Measurements from ENCODE around the gene CCDC154.
"Not testable (repeated sequence)": the region's sequence is repeated elsewhere in the genome, so short reads cannot be mapped to it uniquely, and the experiment has no call there.

The CCDC154 gene

GRCh38 chr16:1449201-1449788, 4.9 kb upstream of the CCDC154 start:
- Histone ChIP-seq H3K9ac (ENCODE audit: low read depth, low read length) (no peak overlapping the region), H3K4me3 (ENCODE audit: low read length) (no peak overlapping the region), H3K4me1 (ENCODE audit: control insufficient read depth, insufficient read depth, low read length) (no peaks in the 10 kb centered on the region), H3K4me2 (ENCODE audit: low read length) (no peak overlapping the region), H3K9me3 (replicated peaks; ENCODE audit: low read length) (no peaks in the 10 kb centered on the region), H3K36me3 (ENCODE audit: insufficient read depth, low read length) (peaks cover 45% of the 10 kb centered on the region), H3K27me3 (ENCODE audit: control insufficient read depth, insufficient read depth, low read length) (no peaks in the 10 kb centered on the region)

DNA sequence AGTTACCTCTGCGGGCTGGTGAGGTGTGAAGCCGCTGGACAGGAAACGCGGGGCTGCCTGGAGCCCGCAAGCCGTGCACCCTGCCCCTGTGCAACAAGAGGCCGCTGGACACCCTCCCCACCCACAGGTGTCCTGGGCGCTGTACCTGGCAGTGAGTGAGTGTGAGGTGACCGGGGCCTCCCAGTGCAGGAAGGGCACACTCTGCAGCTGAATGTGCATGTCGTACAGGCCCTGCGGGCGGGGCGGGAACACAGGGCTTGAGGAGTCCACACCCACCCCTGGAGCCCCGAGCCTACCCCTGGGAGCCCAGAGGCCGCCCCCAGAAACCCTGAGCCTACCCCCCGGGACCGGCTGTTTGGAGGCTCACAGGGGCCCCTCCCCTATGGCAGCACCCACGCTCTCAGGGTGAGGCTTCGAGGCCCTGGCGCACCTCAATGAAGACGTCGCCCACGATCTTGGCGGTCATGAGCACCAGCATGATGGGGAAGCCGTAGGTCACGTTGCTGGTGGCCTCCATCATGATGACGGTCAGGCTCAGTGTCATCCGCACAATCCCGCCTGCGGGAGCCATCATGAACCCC, 4.3 kb upstream of the CCDC154 start:
- Histone ChIP-seq H3K27me3 (ENCODE audit: control insufficient read depth, insufficient read depth, low read length) (no peaks in the 10 kb centered on the region), H3K36me3 (ENCODE audit: insufficient read depth, low read length) (peaks cover 39% of the 10 kb centered on the region), H3K4me3 (ENCODE audit: low read length) (no peak overlapping the region), H3K9ac (ENCODE audit: low read depth, low read length) (no peak overlapping the region), H3K4me1 (ENCODE audit: control insufficient read depth, insufficient read depth, low read length) (no peaks in the 10 kb centered on the region), H3K9me3 (replicated peaks; ENCODE audit: low read length) (no peaks in the 10 kb centered on the region), H3K4me2 (ENCODE audit: low read length) (no peak overlapping the region)

DNA sequence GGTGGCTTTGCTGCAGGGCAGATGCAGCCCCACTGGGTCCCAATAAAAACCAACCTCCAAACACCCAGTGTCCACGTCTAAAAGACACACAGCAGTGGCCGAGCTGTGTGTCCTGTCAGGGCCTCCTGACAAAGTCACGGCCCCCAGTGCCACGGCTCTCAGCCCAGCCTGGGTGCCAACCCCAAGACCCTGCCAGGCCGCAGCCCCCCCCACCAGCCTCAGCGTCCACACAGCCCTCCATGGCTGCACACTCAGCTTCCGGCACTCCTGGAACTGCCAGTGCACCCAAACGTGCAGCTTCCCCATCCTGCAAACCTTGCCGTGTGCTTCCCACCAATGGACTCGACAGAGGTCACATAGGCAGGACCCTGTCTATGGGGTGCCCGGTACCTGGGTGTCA, 3.6 kb upstream of the CCDC154 start:
- H3K9ac ChIP-seq (ENCODE audit: low read depth, low read length): no peak overlapping the region
- H3K4me3 ChIP-seq (ENCODE audit: low read length): no peak overlapping the region
- no peak overlapping the region for H3K4me2 ChIP-seq (ENCODE audit: low read length)
- no peaks in the 10 kb centered on the region for H3K4me1 ChIP-seq (ENCODE audit: control insufficient read depth, insufficient read depth, low read length)
- no peaks in the 10 kb centered on the region for H3K9me3 ChIP-seq (replicated peaks; ENCODE audit: low read length)
- H3K27me3 ChIP-seq (ENCODE audit: control insufficient read depth, insufficient read depth, low read length): no peaks in the 10 kb centered on the region
- peaks cover 34% of the 10 kb centered on the region for H3K36me3 ChIP-seq (ENCODE audit: insufficient read depth, low read length)

DNA sequence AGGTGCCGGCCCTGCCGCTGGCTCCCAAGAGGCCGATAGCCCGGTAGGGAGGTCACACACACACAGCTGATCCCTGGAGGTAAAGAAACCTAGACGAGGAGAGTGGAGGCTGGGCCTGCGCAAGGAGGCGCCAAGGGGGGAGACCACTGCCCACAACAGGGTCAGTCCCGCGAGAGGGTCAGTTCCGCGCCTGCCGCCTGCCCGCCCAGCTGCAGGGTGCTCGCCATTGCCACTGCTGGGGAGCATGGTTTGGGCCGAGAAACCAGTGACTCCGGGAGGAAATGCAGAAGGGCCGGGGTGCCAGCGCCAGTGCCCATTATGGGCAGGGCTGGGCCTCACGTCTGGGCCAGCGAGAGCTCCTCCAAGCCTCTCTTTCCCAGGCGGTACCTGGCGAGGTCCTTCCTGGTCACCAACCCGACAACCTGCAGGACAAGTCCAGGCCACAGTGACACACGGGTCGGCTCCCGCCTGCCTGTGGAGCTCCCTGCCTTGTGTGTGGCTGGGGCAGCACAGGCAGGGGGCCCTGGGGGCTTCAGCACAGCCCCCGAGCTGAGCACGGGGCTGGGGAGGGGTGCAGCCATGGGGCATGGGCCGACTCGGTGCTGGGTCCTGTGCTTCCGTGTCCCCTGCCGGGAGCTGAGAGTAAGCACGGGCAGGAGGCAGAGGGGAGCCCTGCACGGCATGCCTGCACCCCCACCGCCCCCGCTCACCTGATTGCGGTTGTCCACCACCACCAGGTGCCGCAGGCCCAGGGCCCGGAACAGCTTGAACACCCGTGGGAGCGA, 2.1 kb upstream of the CCDC154 start:
- no peaks in the 10 kb centered on the region for H3K4me1 ChIP-seq (ENCODE audit: control insufficient read depth, insufficient read depth, low read length)
- H3K4me2 ChIP-seq (ENCODE audit: low read length): no peak overlapping the region
- peaks cover 21% of the 10 kb centered on the region for H3K36me3 ChIP-seq (ENCODE audit: insufficient read depth, low read length)
- no peaks in the 10 kb centered on the region for H3K9me3 ChIP-seq (replicated peaks; ENCODE audit: low read length)
- no peaks in the 10 kb centered on the region for H3K27me3 ChIP-seq (ENCODE audit: control insufficient read depth, insufficient read depth, low read length)
- H3K4me3 ChIP-seq (ENCODE audit: low read length): no peak overlapping the region
- no peak overlapping the region for H3K9ac ChIP-seq (ENCODE audit: low read depth, low read length)

DNA sequence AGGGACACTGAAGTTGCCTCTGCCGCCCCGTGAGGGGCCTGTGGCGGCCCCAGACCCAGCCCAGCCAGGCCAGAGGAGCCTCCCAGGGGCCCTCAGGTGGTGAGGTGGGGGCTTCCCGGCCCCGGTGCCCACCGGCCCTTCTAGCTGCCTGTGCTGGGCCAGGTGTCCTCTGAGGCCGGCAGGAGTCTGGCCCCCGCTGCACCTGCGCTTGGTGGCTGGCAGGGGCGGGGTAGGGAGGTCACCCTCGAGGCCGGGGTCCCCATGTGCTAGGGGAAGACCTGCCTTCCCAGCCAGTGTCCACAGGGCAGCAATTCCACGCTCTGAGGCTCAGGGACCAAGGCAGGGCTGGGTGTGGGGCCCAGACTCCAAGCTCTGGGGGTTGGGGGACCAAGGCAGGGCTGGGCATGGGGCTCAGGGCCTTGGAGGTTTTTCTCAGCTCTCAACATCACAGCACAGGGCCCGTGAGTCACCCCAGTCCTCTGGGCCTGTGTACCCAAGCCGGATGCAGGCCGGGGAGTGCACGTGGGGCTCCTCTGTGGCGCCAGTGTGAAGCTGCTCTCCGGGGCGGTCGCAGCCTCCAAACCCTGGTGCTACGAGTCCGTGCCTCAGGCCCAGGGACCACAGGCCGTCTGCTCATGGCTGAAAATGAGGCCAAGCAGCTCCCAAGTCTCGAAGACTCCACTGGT, 1.3 kb upstream of the CCDC154 start:
- peaks cover 13% of the 10 kb centered on the region for H3K36me3 ChIP-seq (ENCODE audit: insufficient read depth, low read length)
- H3K9ac ChIP-seq (ENCODE audit: low read depth, low read length): no peak overlapping the region
- no peaks in the 10 kb centered on the region for H3K27me3 ChIP-seq (ENCODE audit: control insufficient read depth, insufficient read depth, low read length)

DNA sequence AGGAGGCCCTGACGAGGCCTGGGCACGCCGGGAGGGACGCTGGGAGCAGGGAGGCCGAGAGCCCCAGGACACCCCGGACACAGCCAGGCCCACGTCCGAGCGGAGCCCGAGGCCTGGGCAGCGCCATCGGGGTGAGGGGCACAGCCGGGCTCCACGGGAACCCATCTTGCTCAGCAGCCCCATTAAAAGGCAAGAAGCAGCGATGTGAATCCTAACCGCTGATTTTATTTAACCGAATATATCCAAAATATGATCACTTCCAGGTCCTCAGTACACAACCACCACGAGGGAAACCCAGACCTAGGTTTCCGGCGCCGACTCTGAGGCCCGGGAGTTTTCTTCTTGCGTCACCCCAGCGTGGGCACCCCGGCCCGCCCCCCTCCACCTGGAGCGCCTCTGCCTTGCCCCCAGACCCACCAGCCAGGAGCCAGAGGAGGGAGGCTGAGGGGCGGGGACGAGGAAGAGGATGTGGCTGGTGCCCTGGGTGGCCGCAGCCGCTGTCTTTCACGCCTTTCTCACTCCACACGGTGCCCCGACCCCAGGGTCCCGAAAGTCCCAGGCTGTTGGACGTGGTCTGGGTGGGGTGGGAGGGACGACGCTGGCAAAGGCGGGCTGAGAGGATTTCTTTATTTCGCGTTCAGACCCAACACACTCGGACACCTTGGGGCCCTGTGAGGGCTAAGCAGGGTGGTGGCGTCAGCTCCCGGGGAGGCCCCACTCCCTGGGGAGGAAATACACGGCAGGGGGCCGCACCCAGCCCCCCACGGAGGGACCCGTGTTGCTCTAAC, 568 bp upstream of the CCDC154 start:
- Histone ChIP-seq H3K9ac (ENCODE audit: low read depth, low read length) (no peak overlapping the region), H3K4me2 (ENCODE audit: low read length) (no peak overlapping the region), H3K27me3 (ENCODE audit: control insufficient read depth, insufficient read depth, low read length) (no peaks in the 10 kb centered on the region)

More for the DNA sequence above, 1.3 kb upstream of the CCDC154 start:
- Histone ChIP-seq H3K9me3 (replicated peaks; ENCODE audit: low read length) (no peaks in the 10 kb centered on the region), H3K4me2 (ENCODE audit: low read length) (no peak overlapping the region), H3K4me1 (ENCODE audit: control insufficient read depth, insufficient read depth, low read length) (no peaks in the 10 kb centered on the region), H3K4me3 (ENCODE audit: low read length) (no peak overlapping the region)

GRCh38 chr16:1443403-1443973, 868 bp downstream of the CCDC154 start:
- Histone ChIP-seq H3K4me3 (ENCODE audit: low read length) (no peak overlapping the region), H3K4me2 (ENCODE audit: low read length) (no peak overlapping the region), H3K27me3 (ENCODE audit: control insufficient read depth, insufficient read depth, low read length) (no peaks in the 10 kb centered on the region), H3K36me3 (ENCODE audit: insufficient read depth, low read length) (peaks cover 6% of the 10 kb centered on the region), H3K9me3 (replicated peaks; ENCODE audit: low read length) (no peaks in the 10 kb centered on the region), H3K9ac (ENCODE audit: low read depth, low read length) (no peak overlapping the region), H3K4me1 (ENCODE audit: control insufficient read depth, insufficient read depth, low read length) (no peaks in the 10 kb centered on the region)

More for the DNA sequence above, 568 bp upstream of the CCDC154 start:
- H3K36me3 ChIP-seq (ENCODE audit: insufficient read depth, low read length): peaks cover 10% of the 10 kb centered on the region
- H3K4me1 ChIP-seq (ENCODE audit: control insufficient read depth, insufficient read depth, low read length): no peaks in the 10 kb centered on the region
- no peaks in the 10 kb centered on the region for H3K9me3 ChIP-seq (replicated peaks; ENCODE audit: low read length)
- H3K4me3 ChIP-seq (ENCODE audit: low read length): no peak overlapping the region

- no peaks in the 10 kb centered on the region for H3K9me3 ChIP-seq (replicated peaks; ENCODE audit: low read length)
- no peaks in the 10 kb centered on the region for H3K27me3 ChIP-seq (ENCODE audit: control insufficient read depth, insufficient read depth, low read length)
- no peak overlapping the region for H3K4me3 ChIP-seq (ENCODE audit: low read length)
- no peaks in the 10 kb centered on the region for H3K4me1 ChIP-seq (ENCODE audit: control insufficient read depth, insufficient read depth, low read length)
- no peak overlapping the region for H3K4me2 ChIP-seq (ENCODE audit: low read length)
- H3K36me3 ChIP-seq (ENCODE audit: insufficient read depth, low read length): no peaks in the 10 kb centered on the region
- no peak overlapping the region for H3K9ac ChIP-seq (ENCODE audit: low read depth, low read length)
Measured at GRCh38 chr16:1442697-1443096, 1.7 kb downstream of the CCDC154 start.

GRCh38 chr16:1441391-1441829, 2.9 kb downstream of the CCDC154 start:
- Histone ChIP-seq H3K4me2 (ENCODE audit: low read length) (no peak overlapping the region), H3K4me1 (ENCODE audit: control insufficient read depth, insufficient read depth, low read length) (no peaks in the 10 kb centered on the region), H3K4me3 (ENCODE audit: low read length) (no peak overlapping the region), H3K27me3 (ENCODE audit: control insufficient read depth, insufficient read depth, low read length) (no peaks in the 10 kb centered on the region), H3K9me3 (replicated peaks; ENCODE audit: low read length) (no peaks in the 10 kb centered on the region), H3K36me3 (ENCODE audit: insufficient read depth, low read length) (no peaks in the 10 kb centered on the region), H3K9ac (ENCODE audit: low read depth, low read length) (no peak overlapping the region)

DNA sequence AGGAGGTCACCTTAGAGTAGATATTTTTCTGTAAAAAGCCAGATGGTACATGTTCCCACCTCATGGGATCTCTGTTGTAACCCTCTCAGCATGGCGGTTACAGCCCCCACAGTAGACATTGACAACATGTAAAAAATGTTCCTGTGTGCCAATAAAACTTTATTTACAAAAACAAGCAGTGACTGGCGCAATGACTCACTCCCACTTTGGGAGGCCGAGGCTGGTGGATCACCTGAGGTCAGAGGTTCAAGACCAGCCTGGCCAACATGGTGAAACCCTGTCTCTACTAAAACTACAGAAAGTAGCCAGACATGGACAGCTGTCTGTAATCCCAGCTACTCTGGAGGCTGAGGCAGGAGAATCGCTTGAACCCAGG, 4.7 kb downstream of the CCDC154 start:
- H3K27me3 ChIP-seq (ENCODE audit: control insufficient read depth, insufficient read depth, low read length); H3K9me3 ChIP-seq (replicated peaks; ENCODE audit: low read length); H3K36me3 ChIP-seq (ENCODE audit: insufficient read depth, low read length); H3K9ac ChIP-seq (ENCODE audit: low read depth, low read length); H3K4me3 ChIP-seq (ENCODE audit: low read length); H3K4me2 ChIP-seq (ENCODE audit: low read length); H3K4me1 ChIP-seq (ENCODE audit: control insufficient read depth, insufficient read depth, low read length): not testable (repeated sequence)

Measured in skeletal muscle satellite cell (primary cell).